ENCODE measurements around the gene TXNRD1.

DNA sequence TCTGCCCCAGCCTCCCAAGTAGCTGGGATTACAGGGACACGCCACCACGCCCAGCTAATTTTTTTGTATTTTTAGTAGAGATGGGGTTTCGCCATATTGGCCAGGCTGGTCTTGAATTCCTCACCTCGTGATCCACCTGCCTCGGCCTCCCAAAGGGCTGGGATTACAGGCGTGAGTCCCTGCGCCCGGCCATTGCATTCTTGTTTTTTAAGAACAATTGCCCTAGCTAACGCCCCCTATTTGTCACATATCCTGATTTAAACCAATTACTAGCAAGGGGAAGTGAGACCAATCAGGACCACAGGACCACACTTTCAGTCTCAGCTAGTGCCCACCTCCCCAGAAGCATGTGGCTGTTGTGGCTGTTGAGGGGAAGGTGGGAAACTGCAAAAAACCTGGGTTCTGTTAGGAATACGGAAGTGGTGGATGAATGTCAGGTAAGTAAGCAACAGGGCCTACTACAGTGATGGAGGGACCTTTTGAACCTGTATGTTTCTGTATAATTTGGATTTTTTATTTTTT lies 39.8 kb upstream of the TXNRD1 start:
- TF ChIP-seq, protein P1, sequence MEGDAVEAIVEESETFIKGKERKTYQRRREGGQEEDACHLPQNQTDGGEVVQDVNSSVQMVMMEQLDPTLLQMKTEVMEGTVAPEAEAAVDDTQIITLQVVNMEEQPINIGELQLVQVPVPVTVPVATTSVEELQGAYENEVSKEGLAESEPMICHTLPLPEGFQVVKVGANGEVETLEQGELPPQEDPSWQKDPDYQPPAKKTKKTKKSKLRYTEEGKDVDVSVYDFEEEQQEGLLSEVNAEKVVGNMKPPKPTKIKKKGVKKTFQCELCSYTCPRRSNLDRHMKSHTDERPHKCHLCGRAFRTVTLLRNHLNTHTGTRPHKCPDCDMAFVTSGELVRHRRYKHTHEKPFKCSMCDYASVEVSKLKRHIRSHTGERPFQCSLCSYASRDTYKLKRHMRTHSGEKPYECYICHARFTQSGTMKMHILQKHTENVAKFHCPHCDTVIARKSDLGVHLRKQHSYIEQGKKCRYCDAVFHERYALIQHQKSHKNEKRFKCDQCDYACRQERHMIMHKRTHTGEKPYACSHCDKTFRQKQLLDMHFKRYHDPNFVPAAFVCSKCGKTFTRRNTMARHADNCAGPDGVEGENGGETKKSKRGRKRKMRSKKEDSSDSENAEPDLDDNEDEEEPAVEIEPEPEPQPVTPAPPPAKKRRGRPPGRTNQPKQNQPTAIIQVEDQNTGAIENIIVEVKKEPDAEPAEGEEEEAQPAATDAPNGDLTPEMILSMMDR (IDR thresholded peaks at IDR 0.05): no peak
- TF ChIP-seq POLR2A (IDR thresholded peaks at IDR 0.05): no peak

All from right lobe of liver (tissue), 4 donors.